Vagina (tissue), 2 donors: ENCODE results near the gene CFAP53. TPM values are rescaled to one million over a fixed set of nuclear protein-coding genes. Genes with fewer than 3 reads are reported as not detected.
A peak's percentile ranks its signal among the peaks of the same experiment; 100 is the strongest.

ENCODE experiments used
- DNase-seq, 2 donors: peaks; one replicate each; pipeline ENCODE4 v3.0.0-alpha.2; 2017; ENCODE audit errors: extremely low spot score in 2 of 2
- H3K27ac ChIP-seq: fragments of 200-600 bp; sonication (generic); one replicate; pipeline ENCODE4 v1.5.1; 2019
- H3K27me3 ChIP-seq: fragments of 200-600 bp; sonication (generic); one replicate; pipeline ENCODE4 v1.5.1; 2019
- H3K36me3 ChIP-seq, 2 donors: fragments of 200-600 bp; sonication (generic); one replicate each; pipeline ENCODE4 v1.5.1; 2017 to 2019
- H3K4me1 ChIP-seq: fragments of 200-600 bp; sonication (generic); one replicate; pipeline ENCODE4 v1.5.1; 2019
- H3K4me3 ChIP-seq, 2 donors: fragments of 200-600 bp; sonication (generic); 1 replicate in 1 of 2; 2 replicates in 1 of 2; pipeline ENCODE4 v1.5.1; 2016 to 2019
- H3K9me3 ChIP-seq: fragments of 200-600 bp; sonication (generic); one replicate; pipeline ENCODE4 v1.5.1; 2019
- POLR2A ChIP-seq, 2 donors: fragments of 450-650 bp; IDR thresholded peaks; one replicate each; pipeline ENCODE4 v1.6.1; 2017; ENCODE audit warnings: antibody characterized with exemption in 2 of 2, mild to moderate bottlenecking in 2 of 2, moderate library complexity in 2 of 2
- POLR2AphosphoS5 ChIP-seq, 2 donors: sonication (generic); formaldehyde crosslinking; IDR thresholded peaks; one replicate each; pipeline ENCODE4 v1.9.0; 2017; ENCODE audit warnings: antibody characterized with exemption in 2 of 2, mild to moderate bottlenecking in 2 of 2, low read depth in 1 of 2; ENCODE audit not compliant: insufficient read depth in 1 of 2
- intact Hi-C: fragments of 100-400 bp; cut with DNase I; formaldehyde crosslinking; loops from one replicate; pipeline ENCODE4 v1.15.1; 2023
- total RNA-seq: library from RNA; depleted of rRNA; stranded (reverse); fragments of >200 nt; gene quantifications from one replicate; pipeline ENCODE4 v1.2.3, GENCODE V29; 2016
- TF ChIP-seq, protein P1 (sequence below), 3 experiments: fragments of 450-650 bp in 2 of 3; fragments of 200-600 bp in 1 of 3; sonication (generic) in 1 of 3; IDR thresholded peaks; one replicate each; pipeline ENCODE4 v1.5.1; 2017 to 2019; ENCODE audit warnings: antibody characterized with exemption in 3 of 3, mild to moderate bottlenecking in 2 of 3, moderate library complexity in 2 of 3

The CFAP53 gene
- total RNA-seq, 1 donor from 2014 or later = not detected

DNA sequence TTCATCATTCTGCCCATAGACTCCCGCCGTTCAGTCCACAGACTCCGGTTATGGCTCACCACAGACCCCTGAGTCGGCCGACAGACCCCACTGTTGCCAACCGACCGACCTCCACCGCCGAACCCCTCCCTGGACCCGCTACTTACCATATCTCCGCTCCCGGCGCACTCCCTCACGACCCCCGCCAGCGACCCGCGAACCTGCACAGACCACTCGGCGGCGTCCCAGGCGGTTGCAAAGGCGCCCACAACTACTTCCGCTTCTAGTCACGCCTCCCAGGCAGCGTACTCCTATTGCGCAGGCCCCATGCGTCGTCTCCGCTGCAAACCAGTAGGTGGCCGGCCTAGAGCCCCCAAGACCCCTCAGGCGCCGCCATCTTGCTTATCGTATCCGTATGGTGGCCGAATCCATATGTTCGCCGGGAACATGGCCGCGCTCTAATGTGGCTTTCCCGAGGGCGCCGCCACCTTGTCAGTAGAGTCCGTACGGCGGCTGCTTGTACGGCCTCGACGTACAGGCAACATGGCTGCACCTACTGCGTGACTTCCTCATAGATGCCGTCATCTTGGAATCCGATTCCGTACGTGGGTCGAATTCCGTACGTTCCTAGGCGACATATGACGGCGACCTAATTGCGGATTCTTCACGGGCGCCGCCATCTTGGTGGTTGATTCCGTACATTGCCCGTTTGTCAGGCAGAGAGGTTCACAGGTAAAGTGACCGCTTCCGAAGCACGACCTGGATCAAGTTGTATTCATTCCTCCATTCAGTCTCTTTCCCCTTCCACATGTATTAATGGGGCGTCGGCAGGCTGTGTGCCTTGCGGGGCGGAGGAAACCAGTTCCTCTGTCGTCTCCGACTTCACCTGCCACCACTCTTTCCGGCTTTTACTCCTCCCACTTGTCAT, 21.4 kb upstream of the CFAP53 start, which contains the start of gene CXXC1:
Gene CXXC1, minus strand, starts transcription at position 252 of the 907 bp plus-strand sequence. Its CDS starts 103 bp downstream, at position 149.
- intact Hi-C loops = no loop called here
- H3K4me1 ChIP-seq = peaks cover 11% of the 10 kb centered on the region
- TF ChIP-seq POLR2A (IDR thresholded peaks at IDR 0.05) (peak in 1 of 2 donors; percentile 18), POLR2AphosphoS5 (IDR thresholded peaks at IDR 0.05; ENCODE audit: insufficient read depth in 1 of 2, low read depth in 1 of 2) (peak; percentile 95 to 96)
- TF ChIP-seq, protein P1, sequence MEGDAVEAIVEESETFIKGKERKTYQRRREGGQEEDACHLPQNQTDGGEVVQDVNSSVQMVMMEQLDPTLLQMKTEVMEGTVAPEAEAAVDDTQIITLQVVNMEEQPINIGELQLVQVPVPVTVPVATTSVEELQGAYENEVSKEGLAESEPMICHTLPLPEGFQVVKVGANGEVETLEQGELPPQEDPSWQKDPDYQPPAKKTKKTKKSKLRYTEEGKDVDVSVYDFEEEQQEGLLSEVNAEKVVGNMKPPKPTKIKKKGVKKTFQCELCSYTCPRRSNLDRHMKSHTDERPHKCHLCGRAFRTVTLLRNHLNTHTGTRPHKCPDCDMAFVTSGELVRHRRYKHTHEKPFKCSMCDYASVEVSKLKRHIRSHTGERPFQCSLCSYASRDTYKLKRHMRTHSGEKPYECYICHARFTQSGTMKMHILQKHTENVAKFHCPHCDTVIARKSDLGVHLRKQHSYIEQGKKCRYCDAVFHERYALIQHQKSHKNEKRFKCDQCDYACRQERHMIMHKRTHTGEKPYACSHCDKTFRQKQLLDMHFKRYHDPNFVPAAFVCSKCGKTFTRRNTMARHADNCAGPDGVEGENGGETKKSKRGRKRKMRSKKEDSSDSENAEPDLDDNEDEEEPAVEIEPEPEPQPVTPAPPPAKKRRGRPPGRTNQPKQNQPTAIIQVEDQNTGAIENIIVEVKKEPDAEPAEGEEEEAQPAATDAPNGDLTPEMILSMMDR (IDR thresholded peaks at IDR 0.05) = peak; percentile 2 to 72 (median 43)
- H3K27me3 ChIP-seq = no peaks in the 10 kb centered on the region
- peaks cover 0 to 29% of the 10 kb centered on the region in 2 donors for H3K36me3 ChIP-seq
- H3K9me3 ChIP-seq = no peaks in the 10 kb centered on the region
- peak within 1 kb of the TSS; percentile 89 for H3K27ac ChIP-seq
- peak in 1 of 2 donors; percentile 100 for DNase-seq
- peak within 1 kb of the TSS; percentile 65 to 78 for H3K4me3 ChIP-seq

DNA sequence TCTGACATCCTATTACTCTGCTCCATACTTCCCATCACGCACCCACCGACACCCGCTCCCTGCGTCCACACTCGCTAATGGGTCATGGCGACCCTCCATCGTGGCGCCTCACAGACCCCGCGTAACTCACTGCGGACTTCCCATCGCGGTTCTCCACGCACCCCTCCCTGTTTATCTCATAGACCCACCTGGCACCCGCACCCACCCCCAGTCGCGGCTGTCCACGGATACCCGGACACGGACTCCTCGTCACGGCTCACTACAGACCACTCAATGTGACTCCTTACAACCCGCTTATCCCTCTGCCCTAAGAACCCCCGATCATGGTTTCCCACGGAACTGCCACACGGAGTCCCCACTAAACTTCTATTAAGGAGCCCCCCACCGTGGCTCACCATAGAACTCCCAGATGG, 20.7 kb upstream of the CFAP53 start:
- Histone ChIP-seq H3K27me3 (no peaks in the 10 kb centered on the region), H3K4me1 (peaks cover 13% of the 10 kb centered on the region), H3K27ac (peak overlapping the region; percentile 89), H3K9me3 (no peaks in the 10 kb centered on the region), H3K36me3 (peaks cover 0 to 34% of the 10 kb centered on the region in 2 donors), H3K4me3 (peak overlapping the region; percentile 65 to 78)
- TF ChIP-seq POLR2A (IDR thresholded peaks at IDR 0.05) (no peak), POLR2AphosphoS5 (IDR thresholded peaks at IDR 0.05; ENCODE audit: insufficient read depth in 1 of 2, low read depth in 1 of 2) (no peak)
- TF ChIP-seq, protein P1 (IDR thresholded peaks at IDR 0.05) = no peak
- peak in 1 of 2 donors; percentile 92 for DNase-seq
- intact Hi-C loops = no loop called here

DNA sequence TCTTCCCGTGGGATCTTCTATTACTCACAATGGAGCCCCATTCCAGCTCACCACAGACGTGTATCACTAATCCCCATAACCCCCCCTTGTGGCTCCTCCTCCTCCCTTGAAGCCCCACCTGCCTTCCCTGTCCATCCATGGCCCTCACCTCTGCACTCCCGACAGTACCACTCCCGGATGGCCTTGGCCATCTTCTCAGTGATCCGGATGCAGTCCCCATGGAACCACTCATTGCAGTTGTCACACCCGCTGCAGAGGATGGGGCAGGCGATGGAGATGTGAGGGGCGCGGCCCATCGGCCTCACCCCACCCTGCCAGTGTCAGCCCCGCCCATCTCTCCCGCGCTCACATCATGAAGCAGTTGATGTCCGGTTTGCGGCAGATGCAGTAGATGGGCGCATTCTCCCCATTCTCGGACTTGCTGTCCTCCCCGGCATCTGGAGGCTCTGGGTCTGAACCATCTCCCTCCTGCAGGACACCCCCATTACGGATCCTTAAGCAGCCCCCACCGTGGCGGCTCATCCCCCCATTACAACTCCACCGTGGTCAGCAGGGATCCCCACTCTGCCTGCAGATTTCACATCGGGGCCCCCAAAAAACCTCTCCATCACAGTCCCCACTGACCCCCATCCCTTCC, 20.2 kb upstream of the CFAP53 start:
- peak overlapping the region; percentile 65 to 78 for H3K4me3 ChIP-seq
- H3K9me3 ChIP-seq = no peaks in the 10 kb centered on the region
- H3K27ac ChIP-seq = peak overlapping the region; percentile 89
- TF ChIP-seq, protein P1 (IDR thresholded peaks at IDR 0.05) = no peak
- TF ChIP-seq POLR2AphosphoS5 (IDR thresholded peaks at IDR 0.05; ENCODE audit: insufficient read depth in 1 of 2, low read depth in 1 of 2) = no peak
- no peak for TF ChIP-seq POLR2A (IDR thresholded peaks at IDR 0.05)
- peaks cover 0 to 34% of the 10 kb centered on the region in 2 donors for H3K36me3 ChIP-seq
- no peaks in the 10 kb centered on the region for H3K27me3 ChIP-seq
- DNase-seq = no peak
- peaks cover 16% of the 10 kb centered on the region for H3K4me1 ChIP-seq
- intact Hi-C loops = no loop called here

DNA sequence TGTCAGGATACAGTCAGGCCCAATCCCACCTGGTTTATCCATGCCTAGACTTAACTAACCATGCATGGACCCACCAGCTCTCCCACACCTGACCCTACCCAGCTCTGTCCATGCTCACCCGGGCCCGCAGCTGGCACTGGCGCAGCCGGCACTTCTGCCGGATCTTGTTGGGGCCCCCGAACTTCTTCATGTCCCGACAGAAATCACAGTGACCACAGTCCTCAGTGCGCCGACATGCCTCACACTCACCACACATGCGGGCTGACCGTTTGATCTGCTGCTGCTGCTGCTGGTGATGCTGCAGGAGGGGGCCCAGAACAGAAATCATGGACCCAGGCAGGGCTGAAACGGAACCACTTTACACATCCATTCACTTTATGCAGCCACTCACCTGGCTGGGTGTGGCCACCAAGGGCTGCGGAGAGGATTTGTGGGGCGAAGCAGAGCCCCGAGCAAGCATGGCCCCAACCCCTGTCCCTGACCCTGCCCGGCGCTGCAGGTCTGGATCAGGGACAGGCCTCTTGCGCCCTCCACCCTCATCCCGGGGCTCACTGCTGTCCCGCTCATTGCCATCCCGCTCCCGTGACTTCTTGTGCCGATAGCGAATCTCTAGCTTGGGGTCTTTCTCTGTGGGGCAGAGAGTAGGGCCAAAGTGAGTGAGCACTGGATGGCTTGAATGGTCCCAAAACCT, 19.5 kb upstream of the CFAP53 start:
- Histone ChIP-seq H3K27ac (no peak overlapping the region), H3K27me3 (no peaks in the 10 kb centered on the region), H3K36me3 (peaks cover 0 to 34% of the 10 kb centered on the region in 2 donors), H3K4me1 (peaks cover 18% of the 10 kb centered on the region), H3K4me3 (no peak overlapping the region), H3K9me3 (no peaks in the 10 kb centered on the region)
- DNase-seq = no peak
- intact Hi-C loops = no loop called here
- no peak for TF ChIP-seq POLR2AphosphoS5 (IDR thresholded peaks at IDR 0.05; ENCODE audit: insufficient read depth in 1 of 2, low read depth in 1 of 2)

DNA sequence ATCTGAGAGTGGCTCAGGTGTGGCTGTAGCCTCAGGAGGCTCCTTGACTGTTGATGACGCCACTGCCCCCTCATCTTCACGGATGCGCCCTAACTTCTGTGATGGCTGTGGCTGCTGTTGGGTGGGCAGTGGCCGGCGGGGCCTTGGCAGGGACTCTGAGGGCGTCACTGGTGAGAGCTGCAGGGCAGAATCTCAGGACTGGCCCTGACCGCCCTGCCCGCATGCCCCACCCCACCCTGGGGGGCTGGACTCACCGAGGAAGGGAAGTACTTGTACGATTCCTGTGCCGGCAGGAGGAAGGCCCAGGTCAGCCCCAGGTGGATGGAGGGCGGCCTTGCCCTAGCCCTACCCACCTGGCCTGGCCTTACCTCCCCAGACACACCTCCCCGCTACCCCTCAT, 18.8 kb upstream of the CFAP53 start:
- Histone ChIP-seq H3K27ac (no peak overlapping the region), H3K9me3 (no peaks in the 10 kb centered on the region), H3K36me3 (peaks cover 0 to 34% of the 10 kb centered on the region in 2 donors), H3K4me3 (no peak overlapping the region), H3K4me1 (peaks cover 25% of the 10 kb centered on the region), H3K27me3 (no peaks in the 10 kb centered on the region)
- intact Hi-C loops = no loop called here
- DNase-seq = peak in 1 of 2 donors; percentile 83
- TF ChIP-seq, protein P1 (IDR thresholded peaks at IDR 0.05) = no peak
- TF ChIP-seq POLR2A (IDR thresholded peaks at IDR 0.05) (no peak), POLR2AphosphoS5 (IDR thresholded peaks at IDR 0.05; ENCODE audit: insufficient read depth in 1 of 2, low read depth in 1 of 2) (no peak)
